Measurements from ENCODE around the gene LIPT2.

GRCh38 chr11:74492084-74492483, 1.4 kb downstream of the LIPT2 start:
- TF ChIP-seq POLR2A (IDR thresholded peaks at IDR 0.05) (no peak), CTCF (IDR thresholded peaks at IDR 0.05) (no peak), POLR2AphosphoS5 (IDR thresholded peaks at IDR 0.05) (no peak), EP300 (IDR thresholded peaks at IDR 0.05) (no peak)

Measured in sigmoid colon (tissue), 4 donors.